Caco-2 (cell line): Measurements from ENCODE around the gene NRCAM. TPM values are rescaled to one million over a fixed set of nuclear protein-coding genes. Genes with fewer than 3 reads are reported as not detected.

Source experiments
- BruUV-seq: library from RNA; stranded (reverse); fragments of 400-500 nt; replicated peaks from 2 replicates; lab custom pipeline; 2021; lab: Mats Ljungman, UMichigan
- CTCF ChIA-PET: fragments of 300-600 bp; sonication (Branson Sonifier 250); formaldehyde crosslinking; loops from one replicate; lab custom pipeline; 2022; ENCODE audit warnings: antibody characterized with exemption; lab: Charles Lee
- POLR2A ChIA-PET: fragments of 300-600 bp; sonication (Branson Sonifier 250); formaldehyde crosslinking; loops from one replicate; lab custom pipeline; 2022; ENCODE audit warnings: antibody characterized with exemption; lab: Charles Lee
- DNase-seq, 2 experiments: peaks; one replicate each; pipeline versions ENCODE4 v3.0.0 to v3.0.0-alpha.2; 2020 to 2022
- H3K27me3 ChIP-seq: replicated peaks from 2 replicates; pipeline ENCODE4 v1.6.0; 2011; ENCODE audit warnings: low read length; ENCODE audit not compliant: control insufficient read depth, insufficient read depth
- H3K36me3 ChIP-seq: 2 replicates; pipeline ENCODE4 v1.5.1; 2011; ENCODE audit warnings: low read length; ENCODE audit not compliant: control insufficient read depth, insufficient read depth
- H3K4me1 ChIP-seq: fragments of 250-450 bp; sonication (Bioruptor Pico); 2 replicates; pipeline ENCODE4 v1.5.1; 2020; ENCODE audit warnings: mild to moderate bottlenecking
- H3K4me3 ChIP-seq: 2 replicates; pipeline ENCODE4 v1.5.1; 2011; ENCODE audit warnings: low read depth, mild to moderate bottlenecking, control low read depth, low read length
- H3K9me3 ChIP-seq: fragments of 250-450 bp; sonication (Bioruptor Pico); 2 replicates; pipeline ENCODE4 v1.5.1; 2020; ENCODE audit warnings: mild to moderate bottlenecking, moderate library complexity
- H3K27ac Mint-ChIP-seq: one replicate; pipeline ENCODE4 v1.8.0; 2022; ENCODE audit warnings: mixed read lengths; ENCODE audit not compliant: unreplicated experiment
- H3K27me3 Mint-ChIP-seq: one replicate; pipeline ENCODE4 v1.8.0; 2022; ENCODE audit warnings: mixed read lengths; ENCODE audit not compliant: insufficient read depth, unreplicated experiment
- H3K36me3 Mint-ChIP-seq: one replicate; pipeline ENCODE4 v1.8.0; 2022; ENCODE audit warnings: mild to moderate bottlenecking, mixed read lengths; ENCODE audit not compliant: insufficient read depth, unreplicated experiment
- H3K4me1 Mint-ChIP-seq: one replicate; pipeline ENCODE4 v1.8.0; 2022; ENCODE audit warnings: low read depth, mixed read lengths; ENCODE audit not compliant: unreplicated experiment
- H3K4me3 Mint-ChIP-seq: one replicate; pipeline ENCODE4 v1.8.0; 2022; ENCODE audit warnings: mild to moderate bottlenecking, moderate library complexity, mixed read lengths; ENCODE audit not compliant: unreplicated experiment
- H3K9me3 Mint-ChIP-seq: one replicate; pipeline ENCODE4 v1.8.0; 2022; ENCODE audit warnings: mixed read lengths; ENCODE audit not compliant: unreplicated experiment
- intact Hi-C: fragments of 100-400 bp; cut with micrococcal nuclease; formaldehyde crosslinking; loops from one replicate; pipeline ENCODE4 v1.10.0; 2022; ENCODE audit not compliant: unreplicated experiment
- total RNA-seq: library from RNA; stranded (reverse); gene quantifications from 2 replicates; pipeline ENCODE4 v1.2.3, GENCODE V29; 2022
- TF ChIP-seq, protein P1 (sequence below), 2 experiments: fragments of 200-600 bp in 1 of 2; IDR thresholded peaks; 1 replicate in 1 of 2; 2 replicates in 1 of 2; pipeline versions ENCODE4 v1.5.1 to v1.8.0; 2011 to 2022; ENCODE audit warnings: antibody characterized with exemption in 1 of 2, control low read depth in 1 of 2, inconsistent platforms in 1 of 2, low read depth in 1 of 2, low read length in 1 of 2, mild to moderate bottlenecking in 1 of 2, moderate library complexity in 1 of 2; ENCODE audit not compliant: insufficient read depth in 1 of 2, severe bottlenecking in 1 of 2, unreplicated experiment in 1 of 2

NRCAM gene
- total RNA-seq, 1 experiment from 2014 or later = 96.2 TPM

- Mint-ChIP-seq H3K9me3 (no peaks in the 10 kb centered on the region), H3K27ac (no peak overlapping the region), H3K4me1 (peaks cover 13% of the 10 kb centered on the region), H3K4me3 (no peak overlapping the region), H3K27me3 (no peaks in the 10 kb centered on the region), H3K36me3 (peaks cover under 1% of the 10 kb centered on the region)
- Histone ChIP-seq H3K4me1 (no peaks in the 10 kb centered on the region), H3K4me3 (no peak overlapping the region), H3K36me3 (no peaks in the 10 kb centered on the region), H3K9me3 (no peaks in the 10 kb centered on the region), H3K27me3 (no peaks in the 10 kb centered on the region)
- intact Hi-C loops = no loop called here
- ChIA-PET POLR2A (no interaction called here), CTCF (interaction anchor here (0.5 kb wide), 1 partner anchor 49 kb away, joined by 3 read pairs; no protein-coding TSS in a partner anchor)
- DNase-seq = no peak
- TF ChIP-seq, protein P1, sequence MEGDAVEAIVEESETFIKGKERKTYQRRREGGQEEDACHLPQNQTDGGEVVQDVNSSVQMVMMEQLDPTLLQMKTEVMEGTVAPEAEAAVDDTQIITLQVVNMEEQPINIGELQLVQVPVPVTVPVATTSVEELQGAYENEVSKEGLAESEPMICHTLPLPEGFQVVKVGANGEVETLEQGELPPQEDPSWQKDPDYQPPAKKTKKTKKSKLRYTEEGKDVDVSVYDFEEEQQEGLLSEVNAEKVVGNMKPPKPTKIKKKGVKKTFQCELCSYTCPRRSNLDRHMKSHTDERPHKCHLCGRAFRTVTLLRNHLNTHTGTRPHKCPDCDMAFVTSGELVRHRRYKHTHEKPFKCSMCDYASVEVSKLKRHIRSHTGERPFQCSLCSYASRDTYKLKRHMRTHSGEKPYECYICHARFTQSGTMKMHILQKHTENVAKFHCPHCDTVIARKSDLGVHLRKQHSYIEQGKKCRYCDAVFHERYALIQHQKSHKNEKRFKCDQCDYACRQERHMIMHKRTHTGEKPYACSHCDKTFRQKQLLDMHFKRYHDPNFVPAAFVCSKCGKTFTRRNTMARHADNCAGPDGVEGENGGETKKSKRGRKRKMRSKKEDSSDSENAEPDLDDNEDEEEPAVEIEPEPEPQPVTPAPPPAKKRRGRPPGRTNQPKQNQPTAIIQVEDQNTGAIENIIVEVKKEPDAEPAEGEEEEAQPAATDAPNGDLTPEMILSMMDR (IDR thresholded peaks at IDR 0.05; ENCODE audit: insufficient read depth in 1 of 2, low read depth in 1 of 2, low read length in 1 of 2, severe bottlenecking in 1 of 2, unreplicated experiment in 1 of 2) = no peak
- BruUV-seq = no TSS peak
Measured at GRCh38 chr7:108413782-108414492, 42.3 kb downstream of the NRCAM start.

GRCh38 chr7:108413337-108413736, 42.9 kb downstream of the NRCAM start:
- no peaks in the 10 kb centered on the region for H3K9me3 ChIP-seq
- no peak overlapping the region for H3K4me3 Mint-ChIP-seq
- POLR2A ChIA-PET = no interaction called here
- DNase-seq = no peak
- no peak overlapping the region for H3K4me3 ChIP-seq
- no peaks in the 10 kb centered on the region for H3K4me1 ChIP-seq
- no peak overlapping the region for H3K27ac Mint-ChIP-seq
- H3K4me1 Mint-ChIP-seq = peaks cover 13% of the 10 kb centered on the region
- H3K27me3 Mint-ChIP-seq = no peaks in the 10 kb centered on the region
- intact Hi-C loops = no loop called here
- H3K27me3 ChIP-seq = no peaks in the 10 kb centered on the region
- no peaks in the 10 kb centered on the region for H3K36me3 ChIP-seq
- BruUV-seq = no TSS peak
- peaks cover 5% of the 10 kb centered on the region for H3K36me3 Mint-ChIP-seq
- CTCF ChIA-PET = no interaction called here
- TF ChIP-seq, protein P1 (IDR thresholded peaks at IDR 0.05; ENCODE audit: insufficient read depth in 1 of 2, low read depth in 1 of 2, low read length in 1 of 2, severe bottlenecking in 1 of 2, unreplicated experiment in 1 of 2) = no peak
- no peaks in the 10 kb centered on the region for H3K9me3 Mint-ChIP-seq

DNA sequence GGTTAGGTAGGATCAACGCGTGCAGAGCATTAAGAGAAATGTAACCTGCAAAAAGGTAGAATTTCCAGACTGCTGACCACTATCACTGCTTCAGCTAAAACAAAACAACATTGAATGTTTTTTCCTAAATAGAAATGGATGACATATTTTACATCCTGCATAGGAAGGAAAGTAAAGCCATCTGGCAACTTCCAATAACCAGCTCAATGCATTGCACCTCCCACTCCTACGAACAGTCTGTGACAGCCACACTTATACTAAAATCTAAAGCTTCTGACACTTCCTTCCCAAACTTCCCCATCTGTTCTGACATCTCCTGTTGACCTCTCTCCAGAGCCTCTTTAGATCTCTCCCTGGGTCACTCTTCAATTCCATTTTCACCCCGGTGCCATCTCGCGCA, 47.1 kb downstream of the NRCAM start:
- H3K27me3 ChIP-seq = no peaks in the 10 kb centered on the region
- no peaks in the 10 kb centered on the region for H3K9me3 Mint-ChIP-seq
- H3K36me3 ChIP-seq = no peaks in the 10 kb centered on the region
- H3K4me3 ChIP-seq = no peak overlapping the region
- H3K9me3 ChIP-seq = no peaks in the 10 kb centered on the region
- peaks cover 5% of the 10 kb centered on the region for H3K36me3 Mint-ChIP-seq
- H3K27ac Mint-ChIP-seq = no peak overlapping the region
- no peaks in the 10 kb centered on the region for H3K27me3 Mint-ChIP-seq
- intact Hi-C loops = no loop called here
- TF ChIP-seq, protein P1 (IDR thresholded peaks at IDR 0.05; ENCODE audit: insufficient read depth in 1 of 2, low read depth in 1 of 2, low read length in 1 of 2, severe bottlenecking in 1 of 2, unreplicated experiment in 1 of 2) = no peak
- no TSS peak for BruUV-seq
- peaks cover 7% of the 10 kb centered on the region for H3K4me1 Mint-ChIP-seq
- DNase-seq = no peak
- no peaks in the 10 kb centered on the region for H3K4me1 ChIP-seq
- H3K4me3 Mint-ChIP-seq = no peak overlapping the region
- ChIA-PET CTCF (no interaction called here), POLR2A (interaction anchor here (0.7 kb wide), 1 partner anchor 117 kb away, joined by 3 read pairs; the partner anchor contains the start of gene PNPLA8)
